IPS-18a (cell line): ENCODE measurements around the gene CA6.
"Not testable (repeated sequence)": the region's sequence is repeated elsewhere in the genome, so short reads cannot be mapped to it uniquely, and the experiment has no call there.

Experiments used
- H3K27ac ChIP-seq: one replicate; pipeline ENCODE4 v1.5.1; 2013; ENCODE audit warnings: low read length
- H3K27me3 ChIP-seq: one replicate; pipeline ENCODE4 v1.6.1; 2013; ENCODE audit warnings: mild to moderate bottlenecking, low read length; ENCODE audit not compliant: control insufficient read depth, insufficient read depth
- H3K36me3 ChIP-seq: one replicate; pipeline ENCODE4 v1.6.1; 2013; ENCODE audit warnings: low read depth, low read length; ENCODE audit not compliant: control insufficient read depth
- H3K4me1 ChIP-seq: one replicate; pipeline ENCODE4 v1.6.1; 2013; ENCODE audit warnings: low read depth, low read length; ENCODE audit not compliant: control insufficient read depth
- H3K4me3 ChIP-seq: one replicate; pipeline ENCODE4 v1.5.1; 2013; ENCODE audit warnings: low read length
- H3K9ac ChIP-seq: one replicate; pipeline ENCODE4 v1.6.1; 2013; ENCODE audit warnings: mild to moderate bottlenecking, low read length, moderate library complexity
- H3K9me3 ChIP-seq: one replicate; pipeline ENCODE4 v1.6.1; 2013; ENCODE audit warnings: low read depth, low read length; ENCODE audit not compliant: control insufficient read depth

Gene CA6

GRCh38 chr1:8930116-8930515 lies 15.6 kb upstream of the CA6 start:
- Histone ChIP-seq H3K4me3 (no peak overlapping the region), H3K27ac (no peak overlapping the region), H3K36me3 (no peaks in the 10 kb centered on the region), H3K27me3 (no peaks in the 10 kb centered on the region), H3K9ac (no peak overlapping the region), H3K4me1 (no peaks in the 10 kb centered on the region), H3K9me3 (no peaks in the 10 kb centered on the region)

- H3K27me3 ChIP-seq, H3K27ac ChIP-seq, H3K4me3 ChIP-seq, H3K36me3 ChIP-seq, H3K9me3 ChIP-seq, H3K4me1 ChIP-seq, H3K9ac ChIP-seq: not testable (repeated sequence)
These were observed 8.6 kb upstream of the CA6 start for GRCh38 chr1:8937051-8937450.

GRCh38 chr1:8937701-8938100 lies 8.0 kb upstream of the CA6 start:
- peaks cover 5% of the 10 kb centered on the region for H3K9me3 ChIP-seq
- H3K27me3 ChIP-seq = no peaks in the 10 kb centered on the region
- H3K27ac ChIP-seq = no peak overlapping the region
- H3K9ac ChIP-seq = no peak overlapping the region
- H3K36me3 ChIP-seq = no peaks in the 10 kb centered on the region
- H3K4me3 ChIP-seq = no peak overlapping the region
- H3K4me1 ChIP-seq = no peaks in the 10 kb centered on the region

- no peak overlapping the region for H3K9ac ChIP-seq
- H3K27ac ChIP-seq = no peak overlapping the region
- H3K27me3 ChIP-seq = no peaks in the 10 kb centered on the region
- no peak overlapping the region for H3K4me3 ChIP-seq
- H3K9me3 ChIP-seq = peaks cover 5% of the 10 kb centered on the region
- H3K36me3 ChIP-seq = no peaks in the 10 kb centered on the region
- peaks cover 4% of the 10 kb centered on the region for H3K4me1 ChIP-seq
These were observed 7.3 kb upstream of the CA6 start for GRCh38 chr1:8938232-8938999.

GRCh38 chr1:8939000-8939265 lies 6.7 kb upstream of the CA6 start:
- no peak overlapping the region for H3K9ac ChIP-seq
- no peak overlapping the region for H3K27ac ChIP-seq
- no peaks in the 10 kb centered on the region for H3K36me3 ChIP-seq
- H3K4me3 ChIP-seq = no peak overlapping the region
- no peaks in the 10 kb centered on the region for H3K27me3 ChIP-seq
- peaks cover 10% of the 10 kb centered on the region for H3K4me1 ChIP-seq
- peaks cover 5% of the 10 kb centered on the region for H3K9me3 ChIP-seq

- Histone ChIP-seq H3K36me3 (no peaks in the 10 kb centered on the region), H3K27me3 (no peaks in the 10 kb centered on the region), H3K4me1 (peaks cover 15% of the 10 kb centered on the region), H3K4me3 (no peak overlapping the region), H3K9me3 (peaks cover 5% of the 10 kb centered on the region), H3K27ac (no peak overlapping the region), H3K9ac (no peak overlapping the region)
These were observed 6.2 kb upstream of the CA6 start for GRCh38 chr1:8939362-8939995.

GRCh38 chr1:8941906-8942305 lies 3.8 kb upstream of the CA6 start:
- Histone ChIP-seq H3K27me3 (no peaks in the 10 kb centered on the region), H3K27ac (no peak overlapping the region), H3K4me1 (peaks cover 25% of the 10 kb centered on the region), H3K9ac (no peak overlapping the region), H3K9me3 (peaks cover 5% of the 10 kb centered on the region), H3K36me3 (no peaks in the 10 kb centered on the region), H3K4me3 (no peak overlapping the region)

- no peak overlapping the region for H3K4me3 ChIP-seq
- no peaks in the 10 kb centered on the region for H3K36me3 ChIP-seq
- no peaks in the 10 kb centered on the region for H3K27me3 ChIP-seq
- H3K4me1 ChIP-seq = peaks cover 25% of the 10 kb centered on the region
- H3K9ac ChIP-seq = no peak overlapping the region
- peak overlapping the region; percentile 50 for H3K27ac ChIP-seq
- peaks cover 5% of the 10 kb centered on the region for H3K9me3 ChIP-seq
These were observed 1.9 kb upstream of the CA6 start for GRCh38 chr1:8943498-8944405.

- no peaks in the 10 kb centered on the region for H3K36me3 ChIP-seq
- H3K27me3 ChIP-seq = no peaks in the 10 kb centered on the region
- H3K4me1 ChIP-seq = peaks cover 29% of the 10 kb centered on the region
- no peaks in the 10 kb centered on the region for H3K9me3 ChIP-seq
- H3K9ac ChIP-seq = no peak overlapping the region
- H3K27ac ChIP-seq = no peak overlapping the region
- no peak overlapping the region for H3K4me3 ChIP-seq
These were observed 1.5 kb downstream of the CA6 start for GRCh38 chr1:8947127-8947691.

GRCh38 chr1:8950309-8950708 lies 4.6 kb downstream of the CA6 start:
- Histone ChIP-seq H3K4me3 (no peak overlapping the region), H3K9ac (no peak overlapping the region), H3K4me1 (peaks cover 5% of the 10 kb centered on the region), H3K36me3 (no peaks in the 10 kb centered on the region), H3K27me3 (no peaks in the 10 kb centered on the region), H3K9me3 (no peaks in the 10 kb centered on the region), H3K27ac (no peak overlapping the region)

- H3K27ac ChIP-seq = no peak overlapping the region
- H3K27me3 ChIP-seq = no peaks in the 10 kb centered on the region
- no peak overlapping the region for H3K9ac ChIP-seq
- no peaks in the 10 kb centered on the region for H3K36me3 ChIP-seq
- H3K9me3 ChIP-seq = no peaks in the 10 kb centered on the region
- peaks cover 3% of the 10 kb centered on the region for H3K4me1 ChIP-seq
- H3K4me3 ChIP-seq = no peak overlapping the region
These were observed 5.6 kb downstream of the CA6 start for GRCh38 chr1:8951231-8951630.
